Measurements from ENCODE around the gene PTPN6.

The PTPN6 gene

DNA sequence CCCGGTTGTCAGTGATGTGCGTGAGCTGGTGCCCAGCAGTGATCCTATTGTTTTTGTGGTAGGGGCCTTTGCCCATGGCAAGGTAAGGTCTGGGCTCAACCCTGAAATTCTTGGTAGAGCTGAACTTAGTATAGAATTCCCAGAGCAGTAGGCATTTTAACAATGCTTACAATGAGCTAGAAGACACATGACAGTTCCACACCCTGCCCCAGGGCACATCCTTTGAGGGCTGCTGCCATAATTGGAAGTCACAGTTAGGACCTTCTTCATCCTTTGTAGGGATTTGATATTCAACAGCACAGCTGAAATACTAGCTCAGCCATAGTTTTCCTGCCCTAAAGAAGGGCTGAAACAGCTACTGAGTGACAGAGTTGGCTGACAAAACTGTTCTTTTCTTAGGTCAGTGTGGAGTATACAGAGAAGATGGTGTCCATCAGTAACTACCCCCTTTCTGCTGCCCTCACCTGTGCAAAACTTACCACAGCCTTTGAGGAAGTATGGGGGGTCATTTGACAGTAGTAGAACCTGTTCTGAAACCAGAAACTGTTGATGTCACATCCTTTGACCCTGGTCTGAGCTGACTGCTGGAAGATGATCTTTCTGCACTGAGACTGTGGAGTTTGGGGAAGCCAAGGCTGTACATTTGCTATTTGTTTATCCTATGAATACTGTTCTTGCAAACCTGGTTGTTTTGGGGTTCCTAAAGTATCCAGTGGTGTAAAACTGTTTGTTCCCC lies 24.3 kb downstream of the PTPN6 start:
- no peak for DNase-seq

DNA sequence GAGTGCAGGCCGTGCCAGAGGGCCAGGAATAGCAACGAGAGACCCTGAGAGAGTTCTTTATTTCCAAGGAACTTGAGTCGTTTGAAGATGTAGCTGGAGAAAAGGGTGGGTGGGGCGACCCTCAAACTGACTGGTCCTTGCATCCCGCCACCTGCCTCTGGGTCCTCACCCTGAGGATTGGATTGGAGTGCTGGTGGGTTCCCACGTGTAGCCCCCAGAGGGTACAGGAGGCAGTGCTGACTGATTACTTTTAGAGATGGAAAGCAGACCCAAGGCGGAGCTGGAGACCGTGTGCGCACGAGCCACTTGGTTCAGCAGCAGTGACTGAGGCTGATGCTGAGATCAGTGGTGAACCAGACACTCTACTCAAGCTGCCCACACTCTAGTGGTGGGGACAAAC lies 26.5 kb downstream of the PTPN6 start:
- DNase-seq: no peak

DNA sequence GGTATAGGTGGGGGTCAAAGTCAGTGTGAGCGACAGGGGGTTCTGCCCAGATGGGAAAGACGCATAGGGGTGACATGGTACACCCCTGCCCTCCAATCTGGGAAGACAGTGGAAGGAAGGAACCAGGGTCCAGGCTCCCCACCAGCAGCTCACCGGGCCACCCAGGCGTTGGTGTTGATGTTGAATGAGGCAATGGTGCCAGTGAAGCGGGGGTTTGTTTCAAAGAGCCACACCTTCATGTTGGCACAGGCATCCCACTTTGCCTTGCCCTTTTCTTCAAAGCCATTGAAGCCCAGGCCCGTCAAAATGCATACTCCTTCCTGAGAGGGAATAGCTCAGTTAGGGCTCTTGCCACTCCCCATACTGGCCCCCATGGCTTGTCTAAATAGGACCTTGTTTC lies 27.0 kb downstream of the PTPN6 start:
- DNase-seq: no peak

DNA sequence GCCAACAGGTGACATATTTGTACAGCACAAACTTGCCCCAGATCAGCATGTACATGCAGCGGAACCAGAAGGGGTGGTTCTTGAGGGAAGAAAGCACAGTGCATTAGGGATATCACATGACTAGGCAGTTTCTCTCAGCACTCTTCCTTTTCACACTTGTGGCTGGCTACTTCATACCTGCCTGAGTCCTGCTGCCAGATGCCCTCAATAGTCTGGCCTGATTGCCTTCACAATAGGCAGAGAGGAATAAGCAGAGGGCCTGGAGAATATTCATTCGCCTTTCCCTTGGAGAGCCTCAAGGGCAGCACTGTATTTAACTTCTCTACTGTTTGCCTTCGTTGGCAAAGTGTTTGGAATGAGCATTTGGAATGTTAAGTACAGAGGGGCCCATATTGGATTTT lies 27.5 kb downstream of the PTPN6 start:
- no peak for DNase-seq

DNA sequence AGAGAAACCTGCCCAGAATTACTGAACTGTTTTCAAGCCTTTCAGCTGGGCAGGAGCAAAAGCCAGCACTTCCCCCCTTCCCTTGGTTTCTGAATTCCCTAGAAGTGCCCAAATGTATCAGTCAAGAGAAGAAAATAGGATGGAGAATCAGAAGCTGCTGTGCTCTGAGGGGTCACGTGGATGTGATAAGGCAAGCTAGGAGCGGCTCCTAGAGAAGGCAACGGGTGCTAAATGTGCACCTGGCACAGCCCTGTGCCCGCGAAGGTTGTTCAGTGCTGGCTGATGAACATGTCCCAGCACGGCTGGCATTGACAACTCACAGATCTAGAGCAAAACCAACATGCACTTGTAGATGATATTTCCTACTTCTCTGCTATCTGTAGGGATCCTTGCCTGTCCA lies 27.9 kb downstream of the PTPN6 start:
- no peak for DNase-seq

DNA sequence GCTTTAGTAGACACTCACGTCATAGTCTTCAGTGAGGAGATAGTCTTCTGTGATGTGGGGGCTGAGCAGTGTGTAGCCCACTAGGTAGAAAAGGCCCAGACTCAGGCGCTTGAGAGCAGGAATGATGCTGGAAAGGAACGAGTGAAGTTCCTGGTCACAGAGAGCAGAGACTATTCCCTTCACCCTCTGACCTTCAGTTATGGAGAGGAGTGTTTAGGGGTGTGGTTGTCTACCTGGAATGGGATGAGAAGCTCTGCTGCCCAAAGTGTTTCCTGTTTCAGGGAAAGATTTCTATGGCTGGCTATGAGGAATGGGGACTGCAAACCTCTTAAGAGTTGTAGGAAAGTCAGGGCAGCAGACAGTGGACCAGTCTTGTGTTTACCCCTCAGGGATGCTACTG lies 28.3 kb downstream of the PTPN6 start:
- no peak for DNase-seq

DNA sequence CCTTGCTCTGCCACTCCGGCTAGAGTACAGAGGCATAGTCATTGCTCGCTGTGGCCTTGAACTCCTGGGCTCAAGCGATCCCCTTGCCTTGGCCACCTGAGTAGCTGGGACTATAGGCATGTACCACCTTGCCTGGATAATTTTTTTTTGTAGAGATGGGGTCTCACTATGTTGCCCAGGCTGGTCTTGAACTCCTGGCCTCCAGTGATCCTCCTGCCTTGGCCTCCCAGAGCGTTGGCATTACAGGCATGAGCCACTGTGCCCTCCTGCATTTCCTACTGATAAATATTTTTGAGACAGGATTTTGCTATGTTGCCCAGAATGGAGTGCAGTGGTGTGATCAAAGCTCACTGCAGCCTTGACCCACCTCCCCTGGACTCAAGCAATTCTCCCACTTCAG lies 28.9 kb downstream of the PTPN6 start:
- no peak for DNase-seq

DNA sequence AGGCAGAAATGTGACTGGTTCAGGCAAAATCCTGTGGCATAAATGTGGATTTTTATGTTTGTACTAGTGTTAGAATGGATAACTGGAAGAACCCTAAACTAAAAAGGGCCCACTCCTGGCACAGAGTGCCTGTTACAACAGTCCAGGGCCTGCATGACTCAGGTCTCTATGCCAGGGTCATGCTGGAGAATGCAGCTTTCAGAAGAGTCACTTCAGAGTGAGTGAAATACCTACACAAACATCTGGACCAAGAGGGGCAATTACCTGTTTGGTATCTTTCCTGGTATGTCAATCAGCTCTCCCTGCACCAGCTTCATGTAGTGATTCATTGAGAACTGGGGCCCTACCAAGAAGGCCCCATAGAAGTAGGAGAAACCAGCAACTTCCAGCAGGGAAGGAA lies 29.6 kb downstream of the PTPN6 start:
- DNase-seq: no peak

DNA sequence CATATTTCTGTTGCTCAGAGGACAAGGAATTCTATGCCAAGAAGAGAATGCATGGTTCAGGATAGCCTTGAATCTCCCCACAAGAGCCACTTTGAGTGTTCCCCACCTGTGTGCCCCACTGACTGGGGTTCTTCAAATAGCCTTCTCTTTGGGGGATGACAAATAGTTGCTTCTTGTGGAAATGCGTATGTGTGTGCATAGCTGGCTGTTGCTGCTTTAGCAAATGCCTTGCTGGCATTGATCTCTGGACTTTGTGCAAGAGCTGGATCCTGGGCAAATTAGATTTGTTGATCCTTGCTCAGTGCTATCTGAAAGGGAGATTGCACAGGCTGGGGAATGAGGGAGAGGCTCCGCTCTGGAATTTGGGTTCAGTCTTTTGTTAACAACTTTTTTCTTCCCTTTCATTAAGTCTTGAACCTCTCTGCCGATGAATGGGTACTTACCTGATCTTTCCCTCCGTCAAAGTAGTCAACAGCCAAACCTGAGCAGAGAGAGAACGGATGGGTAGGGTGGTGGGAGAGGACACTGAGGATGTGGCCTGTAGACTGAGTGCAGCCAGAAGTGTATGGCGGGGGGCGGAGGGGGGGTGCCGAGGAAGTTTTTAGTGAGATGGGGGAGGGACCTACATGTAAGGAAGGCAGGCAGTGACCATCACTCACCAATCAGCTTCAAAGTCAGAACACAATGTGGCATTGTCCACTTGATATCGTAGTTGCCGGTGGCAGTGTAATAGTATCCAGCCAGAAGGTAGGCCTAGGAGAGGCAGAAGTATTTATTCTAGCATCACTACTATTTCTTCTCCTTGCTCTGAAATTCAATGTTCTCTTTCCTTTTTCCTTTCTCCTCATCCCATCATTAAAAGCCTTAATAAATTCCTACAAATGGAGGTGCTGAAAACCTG lies 30.2 kb downstream of the PTPN6 start:
- no peak for DNase-seq

DNA sequence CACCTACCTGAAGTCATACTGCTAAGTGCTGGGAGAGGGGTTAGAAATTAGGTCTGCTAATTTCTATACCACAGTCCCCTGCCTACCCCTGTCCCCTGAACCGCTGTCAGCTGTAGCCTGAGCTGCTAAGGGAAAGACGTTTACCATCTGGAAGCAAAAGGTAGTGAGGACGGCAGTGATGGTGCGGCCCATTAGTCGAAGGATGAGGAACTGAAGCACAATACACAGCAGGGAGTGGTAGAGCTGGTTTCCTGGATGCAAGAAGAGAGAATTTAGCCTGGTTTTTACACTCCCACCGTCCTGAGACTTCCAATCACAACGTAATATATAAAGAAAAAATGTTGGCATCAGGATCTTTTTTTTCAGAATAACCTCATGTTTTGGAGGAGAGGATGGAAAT lies 31.4 kb downstream of the PTPN6 start:
- no peak for DNase-seq

DNA sequence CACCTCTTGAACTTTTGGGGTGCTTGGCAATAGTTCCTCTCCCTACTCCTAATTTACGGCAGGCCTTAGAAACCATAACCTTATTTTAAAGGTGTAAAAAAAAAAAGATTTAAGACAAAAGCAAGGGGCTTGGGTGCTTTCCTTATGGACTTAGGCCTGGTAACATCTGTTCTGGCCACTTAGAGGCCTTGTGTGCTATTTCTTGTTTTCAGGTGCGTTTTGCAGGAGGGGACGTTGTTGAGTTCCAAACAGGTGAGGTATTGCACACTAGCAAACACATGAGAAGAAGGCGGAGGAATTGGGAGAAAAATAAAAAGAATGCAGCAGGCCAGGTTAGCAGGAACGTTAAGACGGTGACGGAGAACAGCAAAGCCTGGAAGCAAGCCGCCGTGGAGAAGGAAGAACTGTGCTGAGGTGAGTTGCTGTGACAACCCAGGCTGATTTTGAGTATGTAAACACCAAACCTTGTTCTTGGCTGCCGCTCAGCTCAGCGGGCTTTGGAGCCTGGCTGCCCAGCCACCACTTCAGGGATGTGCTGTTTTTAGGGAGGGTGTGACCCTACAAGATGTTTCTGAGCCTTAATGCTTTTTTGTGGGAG lies 36.9 kb downstream of the PTPN6 start:
- DNase-seq: no peak

DNA sequence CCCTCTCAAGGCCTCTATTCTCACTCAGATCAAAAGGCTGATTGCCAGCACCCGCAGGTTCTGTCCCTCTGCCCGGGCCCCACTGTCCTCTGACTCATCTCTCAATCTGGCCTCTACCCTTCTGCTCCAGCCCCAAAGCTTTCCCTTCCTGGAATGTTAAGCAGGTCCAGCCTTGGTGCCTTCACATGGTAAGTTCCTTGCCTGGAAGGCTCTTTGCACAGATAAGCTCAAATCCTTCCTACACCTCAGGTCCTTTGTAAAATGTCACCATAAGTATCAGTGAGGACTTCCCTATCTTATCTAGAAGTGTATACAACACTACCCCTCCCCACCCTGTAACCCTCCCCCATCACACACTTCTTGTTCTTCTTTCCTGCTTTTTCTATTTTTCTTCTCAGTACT lies 44.9 kb downstream of the PTPN6 start:
- DNase-seq: no peak

DNA sequence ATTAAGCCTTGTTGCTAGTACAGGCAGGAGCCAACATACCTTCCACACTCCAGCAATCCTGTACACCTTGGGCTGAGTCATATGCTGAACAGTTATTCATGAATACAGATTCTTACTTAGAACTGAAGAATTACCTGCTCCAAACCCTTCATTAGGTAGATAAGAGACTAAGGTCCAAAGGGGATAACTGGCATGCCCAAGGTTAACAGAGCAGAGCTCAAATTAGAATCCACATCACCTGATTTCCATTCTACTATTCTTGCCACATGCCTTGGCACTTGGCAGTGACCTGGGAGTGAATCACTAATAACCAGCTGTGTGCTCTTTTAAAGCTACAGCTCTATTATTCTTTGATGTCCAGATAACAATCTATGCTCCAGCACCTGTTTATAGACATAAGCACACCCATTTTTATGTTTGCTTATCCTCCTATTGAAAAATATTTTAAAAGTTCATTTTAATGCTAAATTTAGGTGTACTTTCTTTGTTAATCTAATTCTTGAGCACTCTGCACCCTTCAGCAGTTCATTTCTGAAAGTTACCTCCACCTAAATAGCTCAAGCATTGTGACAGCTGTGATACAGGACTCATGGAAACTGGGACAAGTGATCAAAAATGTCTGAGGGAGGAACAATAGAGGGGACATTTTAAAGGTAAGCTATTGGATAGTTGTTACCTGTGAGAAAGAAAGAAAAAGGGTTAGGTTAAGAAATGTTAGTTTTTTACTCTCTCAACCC lies 47.7 kb downstream of the PTPN6 start:
- no peak for DNase-seq

DNA sequence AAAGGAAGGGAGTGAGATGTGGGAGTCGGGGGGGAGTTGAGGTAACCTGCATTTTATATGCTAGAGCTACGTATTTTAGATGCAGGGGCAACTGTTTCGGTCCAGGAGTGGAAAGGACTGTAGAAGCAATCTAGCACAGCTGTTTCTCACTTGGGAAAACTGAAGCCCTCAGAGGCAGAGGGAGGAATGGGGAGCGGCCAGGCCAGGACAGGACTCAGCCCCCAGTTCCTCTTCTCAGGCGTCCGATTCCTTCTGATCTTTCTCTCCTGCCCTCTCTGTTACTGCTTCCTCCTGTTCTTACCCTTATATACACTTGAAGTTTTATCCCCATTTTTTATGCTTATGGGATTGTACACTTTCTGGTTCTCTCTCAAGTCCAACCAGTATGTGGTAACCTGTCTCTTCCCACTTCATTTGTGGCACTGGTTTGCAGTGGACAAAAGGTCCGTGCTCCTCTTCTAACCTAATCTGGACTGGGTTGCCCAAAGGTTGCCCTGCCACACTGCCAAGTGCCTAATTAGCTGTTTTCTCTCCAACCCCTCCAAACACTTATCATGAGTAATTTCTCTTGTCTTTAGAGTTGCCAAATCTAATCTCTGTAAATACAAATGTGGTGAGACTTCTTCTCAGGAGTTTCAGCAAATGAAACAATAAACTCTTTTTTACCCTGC lies 50.9 kb downstream of the PTPN6 start:
- DNase-seq: no peak

DNA sequence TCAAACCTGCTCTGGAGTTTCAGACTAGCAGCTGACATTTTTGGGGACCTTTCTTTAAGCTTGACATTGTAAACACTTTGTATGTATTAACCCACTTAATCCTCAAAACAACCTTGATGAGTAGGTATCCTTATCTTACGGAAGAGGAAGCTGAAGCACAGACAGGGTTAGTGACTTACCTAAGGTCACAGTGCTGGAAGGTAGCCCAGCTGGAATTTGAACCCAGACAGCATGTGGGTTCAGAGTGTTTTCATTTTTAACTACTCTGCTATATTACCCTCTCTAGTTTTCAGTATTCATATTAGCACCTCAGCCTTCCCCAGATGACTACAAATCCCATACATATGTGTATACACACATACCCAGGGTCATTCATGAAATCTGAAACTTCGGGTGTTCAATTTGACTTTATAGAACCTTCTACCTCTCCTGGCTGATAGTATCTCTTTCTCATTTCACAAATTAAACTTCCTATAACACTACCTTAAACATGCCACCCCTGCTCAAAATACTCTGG lies 53.2 kb downstream of the PTPN6 start:
- DNase-seq: no peak

DNA sequence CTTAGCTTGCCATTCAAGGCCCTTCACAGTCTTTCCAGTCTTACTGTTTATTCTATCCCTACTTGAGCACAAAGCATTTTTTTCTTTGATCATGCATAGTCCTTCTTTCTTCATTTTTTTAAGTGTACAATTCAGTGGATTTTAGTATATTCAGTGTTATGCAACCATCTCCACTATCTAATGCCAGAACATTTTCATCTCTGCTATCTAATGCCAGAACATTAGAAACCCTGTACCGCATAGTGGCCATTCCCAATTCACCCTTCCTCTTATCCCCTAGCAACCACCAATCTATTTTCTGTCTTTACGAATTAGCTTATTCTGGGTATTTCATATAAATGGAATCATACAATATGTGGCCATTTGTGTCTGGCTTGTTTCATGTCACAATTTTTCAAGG lies 53.7 kb downstream of the PTPN6 start:
- no peak for DNase-seq

DNA sequence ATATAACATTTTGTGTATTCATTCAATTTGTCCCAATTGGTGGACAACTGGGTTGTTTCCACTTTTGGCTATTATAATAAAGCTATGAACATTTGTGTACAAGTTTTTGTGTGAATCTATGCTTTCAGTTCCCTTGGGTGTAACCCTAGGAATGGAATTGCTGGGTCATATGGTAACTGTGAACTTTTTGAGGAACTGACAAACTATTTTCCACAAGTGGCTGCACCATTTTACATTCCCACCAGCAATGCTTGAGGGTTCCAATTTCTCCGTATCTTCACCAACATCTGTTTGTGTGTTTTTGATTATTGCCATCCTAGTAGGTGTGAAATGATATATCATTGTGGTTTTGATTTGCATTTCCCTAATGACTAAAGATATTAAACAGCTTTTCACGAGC lies 54.2 kb downstream of the PTPN6 start:
- no peak for DNase-seq

DNA sequence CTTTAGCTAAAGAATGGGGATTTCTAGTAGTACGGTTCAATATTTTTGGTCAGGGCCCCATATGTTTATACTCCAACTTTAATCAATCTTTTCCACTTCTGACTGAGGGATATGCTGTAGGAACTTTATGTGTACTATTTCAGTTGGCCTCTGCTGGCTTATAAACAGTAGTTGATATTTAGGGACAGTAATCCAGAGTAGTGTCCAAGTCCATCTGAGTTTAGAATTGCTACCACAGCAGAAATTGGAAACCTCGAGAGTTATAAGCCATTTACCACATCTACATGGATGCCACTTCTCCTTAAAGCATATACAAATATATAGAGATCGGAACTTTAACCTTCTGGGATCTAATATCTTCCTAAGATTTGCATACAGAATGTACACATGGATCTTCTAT lies 55.5 kb downstream of the PTPN6 start:
- DNase-seq: no peak

DNA sequence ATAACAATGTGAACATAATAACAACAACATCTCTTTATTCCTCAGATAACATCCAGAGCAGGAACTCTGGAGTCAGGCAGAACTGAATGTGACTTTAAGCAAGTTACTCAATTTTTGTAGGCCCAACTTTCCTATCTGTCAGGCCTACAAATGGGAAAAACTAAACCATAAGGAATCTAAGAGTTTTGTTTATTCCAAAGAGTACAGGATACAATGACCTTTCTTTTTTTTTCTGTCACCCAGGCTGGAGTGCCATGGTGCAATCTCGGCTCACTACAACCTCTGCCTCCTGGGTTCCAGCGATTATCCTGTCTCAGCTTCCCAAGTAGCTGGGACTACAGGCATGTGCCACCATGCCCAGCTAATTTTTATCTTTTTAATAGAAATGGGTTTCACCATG lies 57.7 kb downstream of the PTPN6 start:
- no peak for DNase-seq

DNA sequence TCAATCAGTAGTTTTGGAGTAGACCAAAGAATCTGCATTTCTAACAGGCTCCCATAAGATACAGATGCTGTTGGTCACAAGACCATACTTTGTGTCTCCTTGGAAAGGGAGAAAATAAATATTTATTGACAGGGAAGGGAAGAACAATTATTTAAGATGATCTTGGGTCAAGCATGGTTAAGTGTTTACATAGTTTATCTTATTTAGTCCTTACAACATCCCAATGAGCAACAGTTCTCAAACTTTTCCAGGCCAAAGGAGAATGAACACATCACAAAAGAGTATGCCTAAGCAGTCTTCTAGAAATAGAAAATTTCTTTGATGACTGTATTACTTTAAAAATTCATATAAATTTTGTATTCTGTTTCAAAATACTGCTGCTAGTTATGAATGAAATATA lies 58.4 kb downstream of the PTPN6 start:
- DNase-seq: no peak
